HG02623 (cell line): ENCODE results near the gene UBE2E3.

Source experiments
- ATAC-seq: cut with Tn5 transposase; IDR thresholded peaks from one replicate; pipeline ENCODE4 v1.9.1; 2021; ENCODE audit warnings: moderate library complexity; ENCODE audit not compliant: unreplicated experiment

The UBE2E3 gene

GRCh38 chr2:180980106-180980942 is at the start of gene UBE2E3:
TSS of gene UBE2E3 (plus strand) at chr2:180980605. CDS start at chr2:180982043, 1,438 bp downstream.
- peak; percentile 70 for ATAC-seq

GRCh38 chr2:180931841-180932240 is 48.6 kb upstream of the UBE2E3 start:
- ATAC-seq, result no peak

GRCh38 chr2:180933332-180933731 is 47.1 kb upstream of the UBE2E3 start:
- ATAC-seq, result no peak

- ATAC-seq, result no peak
Measured at GRCh38 chr2:180934911-180935310, 45.5 kb upstream of the UBE2E3 start.

- peak; percentile 69 for ATAC-seq
Measured at GRCh38 chr2:180937480-180937879, 42.9 kb upstream of the UBE2E3 start.

- ATAC-seq, result peak; percentile 59
Measured at GRCh38 chr2:180938451-180938850, 42.0 kb upstream of the UBE2E3 start.

- ATAC-seq, result no peak
Measured at GRCh38 chr2:180943275-180943674, 37.1 kb upstream of the UBE2E3 start.

- no peak for ATAC-seq
Measured at GRCh38 chr2:180944372-180944771, 36.0 kb upstream of the UBE2E3 start.

GRCh38 chr2:180947208-180947689 is 33.2 kb upstream of the UBE2E3 start:
- no peak for ATAC-seq

GRCh38 chr2:180949896-180950295 is 30.5 kb upstream of the UBE2E3 start:
- no peak for ATAC-seq

- peak; percentile 68 for ATAC-seq
Measured at GRCh38 chr2:180952082-180952481, 28.3 kb upstream of the UBE2E3 start.

- no peak for ATAC-seq
Measured at GRCh38 chr2:180952731-180953336, 27.6 kb upstream of the UBE2E3 start.

- ATAC-seq, result no peak
Measured at GRCh38 chr2:180953550-180953949, 26.9 kb upstream of the UBE2E3 start.

GRCh38 chr2:180955101-180955500 is 25.3 kb upstream of the UBE2E3 start:
- ATAC-seq, result no peak

- no peak for ATAC-seq
Measured at GRCh38 chr2:180959787-180960186, 20.6 kb upstream of the UBE2E3 start.

- ATAC-seq, result no peak
Measured at GRCh38 chr2:180960982-180961381, 19.4 kb upstream of the UBE2E3 start.

GRCh38 chr2:180962727-180963314 is 17.6 kb upstream of the UBE2E3 start:
- ATAC-seq, result no peak

GRCh38 chr2:180966378-180966777 is 14.0 kb upstream of the UBE2E3 start:
- no peak for ATAC-seq

- ATAC-seq, result no peak
Measured at GRCh38 chr2:180969124-180969523, 11.3 kb upstream of the UBE2E3 start.

GRCh38 chr2:180970016-180970415 is 10.4 kb upstream of the UBE2E3 start:
- ATAC-seq, result no peak

GRCh38 chr2:180971811-180972210 is 8.6 kb upstream of the UBE2E3 start:
- no peak for ATAC-seq

GRCh38 chr2:180975585-180975984 is 4.8 kb upstream of the UBE2E3 start:
- ATAC-seq, result no peak
